ENCODE data around the gene TPGS2. TPM values are rescaled to one million over a fixed set of nuclear protein-coding genes. Genes with fewer than 3 reads are reported as not detected.
A peak's percentile ranks its signal among the peaks of the same experiment; 100 is the strongest.

Gene TPGS2
- total RNA-seq, 1 experiment from 2014 or later: 62.6 TPM

- BruUV-seq (replicated peaks): no TSS peak
- CTCF ChIA-PET: no interaction called here
These were observed 28.0 kb upstream of the TPGS2 start for GRCh38 chr18:36856815-36857214.

DNA sequence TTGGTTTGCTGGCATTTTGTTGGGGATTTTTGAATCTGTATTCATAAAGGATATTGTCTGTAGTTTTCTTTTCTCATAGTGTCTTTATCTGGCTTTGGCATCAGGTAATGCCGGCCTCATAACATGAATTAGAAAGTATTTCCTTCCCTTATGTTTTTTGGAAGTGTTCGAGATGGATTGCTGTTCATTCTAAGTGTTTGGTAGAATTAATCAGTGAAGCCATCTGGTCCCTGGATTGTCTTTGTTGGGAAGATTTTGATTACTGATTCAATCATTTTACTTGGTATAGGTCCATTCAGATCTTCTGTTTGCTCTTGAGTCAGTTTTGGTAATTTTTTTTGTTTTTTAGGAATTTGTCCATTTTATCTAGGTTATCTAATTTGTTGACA is 22.4 kb upstream of the TPGS2 start:
- H2AFZ ChIP-seq: no peak overlapping the region
- H4K20me1 ChIP-seq (ENCODE audit: insufficient read depth): no peaks in the 10 kb centered on the region
- H3K79me2 ChIP-seq (ENCODE audit: low read depth): no peaks in the 10 kb centered on the region
- no peaks in the 10 kb centered on the region for H3K27me3 ChIP-seq (ENCODE audit: insufficient read depth, low read depth)
- no peaks in the 10 kb centered on the region for H3K9me3 ChIP-seq (ENCODE audit: insufficient read depth, low read depth)
- H3K4me2 ChIP-seq: no peak overlapping the region
- peaks cover 11% of the 10 kb centered on the region for H3K4me1 ChIP-seq (replicated peaks; ENCODE audit: insufficient read depth)
- intact Hi-C loops (cut with micrococcal nuclease; ENCODE audit: unreplicated experiment): no loop called here
- no peaks in the 10 kb centered on the region for H3F3A ChIP-seq (ENCODE audit: insufficient read depth, low read depth)
- H3K36me3 ChIP-seq (ENCODE audit: low read depth): no peaks in the 10 kb centered on the region
- BruUV-seq (replicated peaks): no TSS peak
- no peak for DNase-seq
- ChIA-PET POLR2A (ENCODE audit: unreplicated experiment) (no interaction called here), CTCF (no interaction called here)
- no peak overlapping the region for H3K4me3 ChIP-seq
- TF ChIP-seq EZH2 (IDR thresholded peaks at IDR 0.05; ENCODE audit: low read depth) (no peak), CTCF (conservative IDR thresholded peaks at IDR 0.05) (no peak)
- no peak overlapping the region for H3K27ac ChIP-seq
- no peaks in the 10 kb centered on the region for H3K9me2 ChIP-seq (ENCODE audit: insufficient read depth)

More at GRCh38 chr18:36856815-36857214, 28.0 kb upstream of the TPGS2 start:
- no peaks in the 10 kb centered on the region for H3K36me3 ChIP-seq (ENCODE audit: low read depth)
- intact Hi-C loops (cut with micrococcal nuclease; ENCODE audit: unreplicated experiment): no loop called here
- no peaks in the 10 kb centered on the region for H4K20me1 ChIP-seq (ENCODE audit: insufficient read depth)
- no peaks in the 10 kb centered on the region for H3K27me3 ChIP-seq (ENCODE audit: insufficient read depth, low read depth)
- H3K9me3 ChIP-seq (ENCODE audit: insufficient read depth, low read depth): no peaks in the 10 kb centered on the region
- H3K4me3 ChIP-seq: no peak overlapping the region
- POLR2A ChIA-PET (ENCODE audit: unreplicated experiment): no interaction called here
- H2AFZ ChIP-seq: no peak overlapping the region
- H3K27ac ChIP-seq: no peak overlapping the region
- no peak overlapping the region for H3K4me2 ChIP-seq
- no peak for DNase-seq
- TF ChIP-seq CTCF (conservative IDR thresholded peaks at IDR 0.05) (no peak), EZH2 (IDR thresholded peaks at IDR 0.05; ENCODE audit: low read depth) (no peak)
- H3F3A ChIP-seq (ENCODE audit: insufficient read depth, low read depth): no peaks in the 10 kb centered on the region
- H3K9me2 ChIP-seq (ENCODE audit: insufficient read depth): no peaks in the 10 kb centered on the region
- H3K4me1 ChIP-seq (replicated peaks; ENCODE audit: insufficient read depth): no peaks in the 10 kb centered on the region
- no peaks in the 10 kb centered on the region for H3K79me2 ChIP-seq (ENCODE audit: low read depth)

DNA sequence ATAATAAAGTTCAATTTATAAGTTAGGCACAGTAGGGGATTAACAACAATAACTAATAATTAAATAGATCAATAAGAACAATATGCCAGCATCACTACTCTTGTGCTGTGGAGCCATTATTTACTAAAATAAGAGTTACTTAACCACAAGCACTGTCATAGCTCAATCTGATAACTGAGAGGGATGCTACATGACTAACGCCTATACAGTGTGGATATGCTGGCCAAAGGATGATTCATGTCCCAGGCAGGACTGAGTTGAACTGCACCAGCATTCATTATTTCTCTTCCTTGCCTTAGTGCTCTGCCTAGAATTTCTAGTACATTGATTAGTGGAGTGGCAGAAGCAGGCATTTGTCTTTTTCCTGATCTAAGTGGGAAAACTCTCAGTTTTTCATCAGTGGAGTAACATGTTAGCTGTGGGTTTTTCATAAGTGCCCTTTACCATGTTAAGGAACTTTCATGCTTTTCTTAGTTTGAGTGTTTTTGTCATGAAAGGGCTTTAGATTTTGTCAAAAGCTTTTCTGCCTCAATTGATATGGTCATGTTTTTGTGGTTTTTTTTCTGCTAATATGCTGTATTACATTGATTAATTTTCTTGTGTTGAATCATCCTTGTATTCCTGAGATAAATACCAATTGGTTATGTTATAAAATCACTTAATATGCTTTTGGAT is 21.9 kb upstream of the TPGS2 start:
- TF ChIP-seq CTCF (conservative IDR thresholded peaks at IDR 0.05) (no peak), EZH2 (IDR thresholded peaks at IDR 0.05; ENCODE audit: low read depth) (no peak)
- no peaks in the 10 kb centered on the region for H3K36me3 ChIP-seq (ENCODE audit: low read depth)
- peaks cover 11% of the 10 kb centered on the region for H3K4me1 ChIP-seq (replicated peaks; ENCODE audit: insufficient read depth)
- no peak overlapping the region for H3K4me2 ChIP-seq
- no peaks in the 10 kb centered on the region for H4K20me1 ChIP-seq (ENCODE audit: insufficient read depth)
- POLR2A ChIA-PET (ENCODE audit: unreplicated experiment): interaction anchor here (0.5 kb wide), 1 partner anchor 1610 kb away, joined by 23 read pairs; no protein-coding TSS in a partner anchor
- CTCF ChIA-PET: no interaction called here
- no TSS peak for BruUV-seq (replicated peaks)
- H3K9me3 ChIP-seq (ENCODE audit: insufficient read depth, low read depth): no peaks in the 10 kb centered on the region
- peak in 1 of 2 experiments; percentile 52 for DNase-seq
- no peak overlapping the region for H3K4me3 ChIP-seq
- no peaks in the 10 kb centered on the region for H3K9me2 ChIP-seq (ENCODE audit: insufficient read depth)
- intact Hi-C loops (cut with micrococcal nuclease; ENCODE audit: unreplicated experiment): no loop called here
- no peaks in the 10 kb centered on the region for H3K79me2 ChIP-seq (ENCODE audit: low read depth)
- no peaks in the 10 kb centered on the region for H3K27me3 ChIP-seq (ENCODE audit: insufficient read depth, low read depth)
- no peak overlapping the region for H2AFZ ChIP-seq
- no peak overlapping the region for H3K27ac ChIP-seq
- H3F3A ChIP-seq (ENCODE audit: insufficient read depth, low read depth): no peaks in the 10 kb centered on the region

Measured in PC-9 (cell line).